ENCODE data around the gene CDK8. TPM values are rescaled to one million over a fixed set of nuclear protein-coding genes. Genes with fewer than 3 reads are reported as not detected.

CDK8 gene
- polyA plus RNA-seq, 3 donors = 5.1 to 8.4 (median 6.2) TPM

GRCh38 chr13:26412936-26413716, 159.2 kb downstream of the CDK8 start:
- no peak overlapping the region for H3K27ac ChIP-seq (ENCODE audit: low read depth, low read length)
- 40 to 82% (median 78%) methylated on average over 5 of the region's 5 CpGs for WGBS, 3 donors

GRCh38 chr13:26420282-26420960, 166.5 kb downstream of the CDK8 start:
- 81 to 87% (median 81%) methylated on average over 4 of the region's 4 CpGs for WGBS, 3 donors
- no peak overlapping the region for H3K27ac ChIP-seq (ENCODE audit: low read depth, low read length)

- no peak overlapping the region for H3K27ac ChIP-seq (ENCODE audit: low read depth, low read length)
- whole genome bisulfite sequencing, 3 donors = 93 to 95% (median 94%) methylated on average over 6 to 7 of the region's 7 CpGs
Observed at GRCh38 chr13:26422036-26422435, 168.1 kb downstream of the CDK8 start.

GRCh38 chr13:26423629-26424028, 169.7 kb downstream of the CDK8 start:
- WGBS, 3 donors = 45 to 64% (median 48%) methylated on average over 3 of the region's 3 CpGs
- H3K27ac ChIP-seq (ENCODE audit: low read depth, low read length) = no peak overlapping the region

GRCh38 chr13:26424181-26424580, 170.3 kb downstream of the CDK8 start:
- no peak overlapping the region for H3K27ac ChIP-seq (ENCODE audit: low read depth, low read length)
- 67 to 78% (median 75%) methylated on average over 13 to 14 of the region's 14 CpGs for WGBS, 3 donors

GRCh38 chr13:26425443-26426358, 171.8 kb downstream of the CDK8 start:
- WGBS, 3 donors = 21 to 57% (median 44%) methylated on average over 9 of the region's 9 CpGs
- no peak overlapping the region for H3K27ac ChIP-seq (ENCODE audit: low read depth, low read length)

GRCh38 chr13:26433776-26434175, 179.8 kb downstream of the CDK8 start:
- H3K27ac ChIP-seq (ENCODE audit: low read depth, low read length) = no peak overlapping the region
- WGBS, 3 donors = 58 to 67% (median 59%) methylated on average over 4 of the region's 4 CpGs

GRCh38 chr13:26435171-26435570, 181.2 kb downstream of the CDK8 start:
- no peak overlapping the region for H3K27ac ChIP-seq (ENCODE audit: low read depth, low read length)

GRCh38 chr13:26435646-26436045, 181.7 kb downstream of the CDK8 start:
- no peak overlapping the region for H3K27ac ChIP-seq (ENCODE audit: low read depth, low read length)
- WGBS, 3 donors = 69 to 81% (median 76%) methylated on average over 3 of the region's 3 CpGs

- H3K27ac ChIP-seq (ENCODE audit: low read depth, low read length) = no peak overlapping the region
- WGBS, 3 donors = 85 to 90% (median 86%) methylated on average over 3 of the region's 3 CpGs
Observed at GRCh38 chr13:26436914-26437313, 183.0 kb downstream of the CDK8 start.

- H3K27ac ChIP-seq (ENCODE audit: low read depth, low read length) = no peak overlapping the region
- 61 to 95% (median 63%) methylated on average over 3 of the region's 3 CpGs for WGBS, 3 donors
Observed at GRCh38 chr13:26440111-26440510, 186.2 kb downstream of the CDK8 start.

- WGBS, 3 donors = 85 to 91% (median 88%) methylated on average over 8 of the region's 8 CpGs
- no peak overlapping the region for H3K27ac ChIP-seq (ENCODE audit: low read depth, low read length)
Observed at GRCh38 chr13:26441476-26441875, 187.5 kb downstream of the CDK8 start.

GRCh38 chr13:26442541-26442940, 188.6 kb downstream of the CDK8 start:
- H3K27ac ChIP-seq (ENCODE audit: low read depth, low read length) = no peak overlapping the region
- 24 to 41% (median 34%) methylated on average over 1 of the region's 1 CpG for WGBS, 3 donors

- 70 to 76% (median 73%) methylated on average over 3 of the region's 3 CpGs for WGBS, 3 donors
- no peak overlapping the region for H3K27ac ChIP-seq (ENCODE audit: low read depth, low read length)
Observed at GRCh38 chr13:26445092-26445491, 191.2 kb downstream of the CDK8 start.

GRCh38 chr13:26446751-26447150, 192.8 kb downstream of the CDK8 start:
- 87 to 89% (median 88%) methylated on average over 3 of the region's 3 CpGs for WGBS, 3 donors
- no peak overlapping the region for H3K27ac ChIP-seq (ENCODE audit: low read depth, low read length)

- WGBS, 3 donors = 85 to 93% (median 86%) methylated on average over 2 of the region's 2 CpGs
- H3K27ac ChIP-seq (ENCODE audit: low read depth, low read length) = no peak overlapping the region
Observed at GRCh38 chr13:26448032-26448431, 194.1 kb downstream of the CDK8 start.

GRCh38 chr13:26449063-26449848, 195.3 kb downstream of the CDK8 start:
- H3K27ac ChIP-seq (ENCODE audit: low read depth, low read length) = no peak overlapping the region
- 56 to 76% (median 75%) methylated on average over 2 of the region's 2 CpGs for WGBS, 3 donors

All from adipose tissue (tissue), 3 donors.